Hepatocyte (in vitro differentiated cells): ENCODE measurements around the gene XIRP2. TPM values are rescaled to one million over a fixed set of nuclear protein-coding genes. Genes with fewer than 3 reads are reported as not detected.

Experiments
- DNase-seq: peaks from one replicate; pipeline ENCODE4 v3.0.0-alpha.2; 2016; ENCODE audit warnings: low spot score
- H2AFZ ChIP-seq: fragments of 200-600 bp; sonication (generic); 2 replicates; pipeline ENCODE4 v1.6.0; 2016; ENCODE audit warnings: antibody characterized with exemption, mild to moderate bottlenecking
- H3K27ac ChIP-seq: fragments of 200-600 bp; sonication (generic); 2 replicates; pipeline ENCODE4 v1.5.1; 2016; ENCODE audit warnings: mild to moderate bottlenecking
- H3K27me3 ChIP-seq: fragments of 200-600 bp; sonication (generic); 2 replicates; pipeline ENCODE4 v1.6.1; 2016
- H3K36me3 ChIP-seq: fragments of 200-600 bp; sonication (generic); replicated peaks from 2 replicates; pipeline ENCODE4 v1.5.1; 2016; ENCODE audit warnings: low read depth; ENCODE audit not compliant: insufficient read depth
- H3K4me1 ChIP-seq: fragments of 200-600 bp; sonication (generic); 2 replicates; pipeline ENCODE4 v1.5.1; 2016; ENCODE audit warnings: mild to moderate bottlenecking, moderate library complexity; ENCODE audit not compliant: insufficient read depth
- H3K4me2 ChIP-seq: fragments of 200-600 bp; sonication (generic); 2 replicates; pipeline ENCODE4 v1.6.0; 2016
- H3K4me3 ChIP-seq: fragments of 200-600 bp; sonication (generic); 2 replicates; pipeline ENCODE4 v1.5.1; 2016; ENCODE audit warnings: mild to moderate bottlenecking
- H3K79me2 ChIP-seq: fragments of 200-600 bp; sonication (generic); 2 replicates; pipeline ENCODE4 v1.6.0; 2017; ENCODE audit warnings: mild to moderate bottlenecking
- H3K9me2 ChIP-seq: fragments of 200-600 bp; sonication (generic); replicated peaks from 2 replicates; pipeline ENCODE4 v1.6.0; 2017; ENCODE audit warnings: mild to moderate bottlenecking; ENCODE audit not compliant: insufficient read depth
- H3K9me3 ChIP-seq: fragments of 200-600 bp; sonication (generic); 2 replicates; pipeline ENCODE4 v1.5.1; 2016; ENCODE audit warnings: low read depth, mild to moderate bottlenecking
- H4K20me1 ChIP-seq: fragments of 200-600 bp; sonication (generic); 2 replicates; pipeline ENCODE4 v1.6.0; 2016; ENCODE audit warnings: mild to moderate bottlenecking; ENCODE audit not compliant: insufficient read depth, poor library complexity, severe bottlenecking
- CTCF ChIP-seq: fragments of 200-600 bp; sonication (generic); IDR thresholded peaks from 2 replicates; pipeline ENCODE4 v1.5.1; 2016; ENCODE audit warnings: antibody characterized with exemption, mild to moderate bottlenecking; ENCODE audit not compliant: poor library complexity
- EZH2 ChIP-seq: fragments of 200-600 bp; sonication (generic); IDR thresholded peaks from 2 replicates; pipeline ENCODE4 v1.6.1; 2016; ENCODE audit warnings: antibody characterized with exemption, mild to moderate bottlenecking, borderline replicate concordance
- EZH2phosphoT487 ChIP-seq: fragments of 200-600 bp; sonication (generic); IDR thresholded peaks from one replicate; pipeline ENCODE4 v1.6.1; 2018; ENCODE audit warnings: antibody characterized with exemption, mild to moderate bottlenecking, low read depth, moderate library complexity; ENCODE audit not compliant: unreplicated experiment, severe bottlenecking
- WGBS: methylation state at CpG from one replicate; pipeline ENCODE4 v1.1.6; 2016; ENCODE audit warnings: low lambda C conversion rate; ENCODE audit errors: missing lambda C conversion rate; 5-methylcytosine and 5-hydroxymethylcytosine counted together
- polyA plus RNA-seq: library from polyadenylated mRNA; unstranded; fragments of >200 nt; fragmentation: Nextera tagmentation; extraction: Ambion mirVana; gene quantifications from 2 replicates; pipeline ENCODE4 v1.2.1, GENCODE V29; 2016
- total RNA-seq: library from RNA; depleted of rRNA; stranded (reverse); fragments of >200 nt; gene quantifications from 2 replicates; pipeline ENCODE4 v1.2.3, GENCODE V29; 2014

The XIRP2 gene
- total and polyA plus RNA-seq, 2 experiments from 2014 or later: not detected

- 94% methylated on average over 3 of the region's 3 CpGs for WGBS
- Histone ChIP-seq H3K9me3 (no peaks in the 10 kb centered on the region), H2AFZ (no peak overlapping the region), H3K27ac (no peak overlapping the region), H3K4me1 (no peaks in the 10 kb centered on the region), H4K20me1 (no peaks in the 10 kb centered on the region), H3K9me2 (no peaks in the 10 kb centered on the region), H3K27me3 (no peaks in the 10 kb centered on the region), H3K4me3 (no peak overlapping the region), H3K36me3 (no peaks in the 10 kb centered on the region), H3K79me2 (no peaks in the 10 kb centered on the region), H3K4me2 (no peak overlapping the region)
- no peak for TF ChIP-seq EZH2
- TF ChIP-seq CTCF: no peak
- TF ChIP-seq EZH2phosphoT487: no peak
- DNase-seq: no peak
Observed at GRCh38 chr2:167183931-167184330, 295.7 kb downstream of the XIRP2 start.

- H2AFZ ChIP-seq: no peak overlapping the region
Observed at GRCh38 chr2:167186465-167186864, 298.2 kb downstream of the XIRP2 start.

GRCh38 chr2:167187049-167187727, 298.9 kb downstream of the XIRP2 start:
- Histone ChIP-seq H3K4me3 (no peak overlapping the region), H3K4me1 (no peaks in the 10 kb centered on the region)
- 88% methylated on average over 6 of the region's 6 CpGs for WGBS

More at GRCh38 chr2:167186465-167186864, 298.2 kb downstream of the XIRP2 start:
- Histone ChIP-seq H3K79me2 (no peaks in the 10 kb centered on the region), H3K4me1 (no peaks in the 10 kb centered on the region), H3K4me3 (no peak overlapping the region), H3K9me3 (no peaks in the 10 kb centered on the region), H3K27ac (no peak overlapping the region), H3K27me3 (no peaks in the 10 kb centered on the region), H3K36me3 (no peaks in the 10 kb centered on the region), H3K9me2 (no peaks in the 10 kb centered on the region), H3K4me2 (no peak overlapping the region), H4K20me1 (no peaks in the 10 kb centered on the region)
- DNase-seq: no peak
- whole genome bisulfite sequencing: 84% methylated on average over 2 of the region's 2 CpGs
- no peak for TF ChIP-seq EZH2phosphoT487
- no peak for TF ChIP-seq CTCF
- no peak for TF ChIP-seq EZH2

More at GRCh38 chr2:167187049-167187727, 298.9 kb downstream of the XIRP2 start:
- H2AFZ ChIP-seq: no peak overlapping the region
- H3K9me3 ChIP-seq: no peaks in the 10 kb centered on the region
- no peak overlapping the region for H3K4me2 ChIP-seq
- no peaks in the 10 kb centered on the region for H3K9me2 ChIP-seq
- no peaks in the 10 kb centered on the region for H4K20me1 ChIP-seq
- no peaks in the 10 kb centered on the region for H3K36me3 ChIP-seq
- DNase-seq: no peak
- no peaks in the 10 kb centered on the region for H3K79me2 ChIP-seq
- no peaks in the 10 kb centered on the region for H3K27me3 ChIP-seq
- H3K27ac ChIP-seq: no peak overlapping the region
- TF ChIP-seq EZH2phosphoT487 (no peak), CTCF (no peak), EZH2 (no peak)
